A673 (cell line): Measurements from ENCODE around the gene TMEM88. TPM values are rescaled to one million over a fixed set of nuclear protein-coding genes. Genes with fewer than 3 reads are reported as not detected.

Experiments used
- BruUV-seq: library from RNA; stranded (reverse); fragments of 400-500 nt; replicated peaks from 2 replicates; lab custom pipeline; 2021; lab: Mats Ljungman, UMichigan
- CTCF ChIA-PET: fragments of 300-600 bp; sonication (Branson Sonifier 250); formaldehyde crosslinking; loops from one replicate; lab custom pipeline; 2022; ENCODE audit warnings: antibody characterized with exemption; lab: Charles Lee
- POLR2A ChIA-PET: fragments of 300-600 bp; sonication (Branson Sonifier 250); formaldehyde crosslinking; loops from one replicate; lab custom pipeline; 2022; ENCODE audit warnings: antibody characterized with exemption; ENCODE audit not compliant: low non-redundant PET; lab: Charles Lee
- DNase-seq: peaks from one replicate; pipeline ENCODE4 v3.0.0-alpha.2; 2015; ENCODE audit warnings: low spot score
- H3K27ac ChIP-seq: fragments of 200-600 bp; sonication (generic); 2 replicates; pipeline ENCODE4 v1.5.1; 2016; ENCODE audit warnings: mixed run types, low read depth, mild to moderate bottlenecking, mixed read lengths, antibody characterized with exemption, low read length; ENCODE audit not compliant: poor library complexity, severe bottlenecking
- H3K27me3 ChIP-seq: fragments of 200-600 bp; sonication (generic); replicated peaks from 2 replicates; pipeline ENCODE4 v1.6.1; 2017; ENCODE audit warnings: mixed run types, low read depth, mild to moderate bottlenecking, mixed read lengths, antibody characterized with exemption, low read length; ENCODE audit not compliant: insufficient read depth, poor library complexity
- H3K36me3 ChIP-seq: fragments of 200-600 bp; sonication (generic); 2 replicates; pipeline ENCODE4 v1.6.1; 2016; ENCODE audit warnings: mixed run types, mild to moderate bottlenecking, mixed read lengths, antibody characterized with exemption, low read length; ENCODE audit not compliant: insufficient read depth, poor library complexity, severe bottlenecking
- H3K4me1 ChIP-seq: fragments of 200-600 bp; sonication (generic); 2 replicates; pipeline ENCODE4 v1.6.1; 2017; ENCODE audit warnings: mixed run types, mild to moderate bottlenecking, mixed read lengths, antibody characterized with exemption, low read length; ENCODE audit not compliant: insufficient read depth, poor library complexity, severe bottlenecking
- H3K4me3 ChIP-seq: fragments of 200-600 bp; sonication (generic); 2 replicates; pipeline ENCODE4 v1.5.1; 2016; ENCODE audit warnings: low read depth, mixed run types, mild to moderate bottlenecking, mixed read lengths, low read length; ENCODE audit not compliant: poor library complexity, severe bottlenecking
- H3K9me3 ChIP-seq: fragments of 200-600 bp; sonication (generic); 2 replicates; pipeline ENCODE4 v1.6.1; 2016; ENCODE audit warnings: mixed run types, low read depth, mild to moderate bottlenecking, mixed read lengths, antibody characterized with exemption, low read length; ENCODE audit not compliant: poor library complexity, severe bottlenecking
- CTCF ChIP-seq: fragments of 300-800, 200-600 bp; sonication (generic); conservative IDR thresholded peaks from 2 replicates; pipeline ENCODE4 v1.5.1; 2017; ENCODE audit warnings: low read depth, mild to moderate bottlenecking, antibody characterized with exemption, low read length, moderate library complexity, mixed read lengths
- EZH2 ChIP-seq: fragments of 200-600 bp; sonication (generic); IDR thresholded peaks from 2 replicates; pipeline ENCODE4 v1.6.1; 2017; ENCODE audit warnings: borderline replicate concordance, low read depth, mild to moderate bottlenecking, mixed read lengths, antibody characterized with exemption, low read length; ENCODE audit not compliant: poor library complexity, severe bottlenecking
- intact Hi-C: fragments of 100-400 bp; cut with micrococcal nuclease; formaldehyde crosslinking; loops from one replicate; pipeline ENCODE4 v1.10.0; 2022; ENCODE audit not compliant: unreplicated experiment
- total RNA-seq: library from RNA; stranded (reverse); gene quantifications from 2 replicates; pipeline ENCODE4 v1.2.3, GENCODE V29; 2021

Gene TMEM88
- total RNA-seq, 1 experiment from 2014 or later, result 1.7 TPM

DNA sequence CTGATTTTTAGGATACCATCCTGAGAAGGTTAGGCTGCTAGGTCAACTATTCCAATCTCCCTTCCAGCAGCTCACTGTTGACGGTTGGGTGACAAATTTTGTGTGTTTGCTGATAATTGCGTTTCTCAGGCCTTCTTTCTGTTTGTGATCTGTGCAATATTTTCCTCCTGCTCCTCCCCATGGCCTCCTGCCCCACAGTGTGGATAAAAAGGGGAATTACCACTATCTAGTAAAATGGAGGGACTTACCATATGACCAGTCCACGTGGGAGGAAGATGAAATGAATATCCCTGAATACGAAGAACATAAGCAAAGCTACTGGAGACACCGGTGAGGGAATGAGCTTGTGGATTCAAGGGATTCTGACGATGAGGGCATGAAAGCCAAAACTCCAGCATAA, 42.9 kb downstream of the TMEM88 start:
- CTCF ChIA-PET, result interaction anchor here (0.5 to 0.6 kb wide), 2 partner anchors 32 to 83 kb away, joined by 3 to 4 read pairs; no protein-coding TSS in a partner anchor
- peak; percentile 60 for DNase-seq
- TF ChIP-seq EZH2 (no peak), CTCF (peak; percentile 55)

DNA sequence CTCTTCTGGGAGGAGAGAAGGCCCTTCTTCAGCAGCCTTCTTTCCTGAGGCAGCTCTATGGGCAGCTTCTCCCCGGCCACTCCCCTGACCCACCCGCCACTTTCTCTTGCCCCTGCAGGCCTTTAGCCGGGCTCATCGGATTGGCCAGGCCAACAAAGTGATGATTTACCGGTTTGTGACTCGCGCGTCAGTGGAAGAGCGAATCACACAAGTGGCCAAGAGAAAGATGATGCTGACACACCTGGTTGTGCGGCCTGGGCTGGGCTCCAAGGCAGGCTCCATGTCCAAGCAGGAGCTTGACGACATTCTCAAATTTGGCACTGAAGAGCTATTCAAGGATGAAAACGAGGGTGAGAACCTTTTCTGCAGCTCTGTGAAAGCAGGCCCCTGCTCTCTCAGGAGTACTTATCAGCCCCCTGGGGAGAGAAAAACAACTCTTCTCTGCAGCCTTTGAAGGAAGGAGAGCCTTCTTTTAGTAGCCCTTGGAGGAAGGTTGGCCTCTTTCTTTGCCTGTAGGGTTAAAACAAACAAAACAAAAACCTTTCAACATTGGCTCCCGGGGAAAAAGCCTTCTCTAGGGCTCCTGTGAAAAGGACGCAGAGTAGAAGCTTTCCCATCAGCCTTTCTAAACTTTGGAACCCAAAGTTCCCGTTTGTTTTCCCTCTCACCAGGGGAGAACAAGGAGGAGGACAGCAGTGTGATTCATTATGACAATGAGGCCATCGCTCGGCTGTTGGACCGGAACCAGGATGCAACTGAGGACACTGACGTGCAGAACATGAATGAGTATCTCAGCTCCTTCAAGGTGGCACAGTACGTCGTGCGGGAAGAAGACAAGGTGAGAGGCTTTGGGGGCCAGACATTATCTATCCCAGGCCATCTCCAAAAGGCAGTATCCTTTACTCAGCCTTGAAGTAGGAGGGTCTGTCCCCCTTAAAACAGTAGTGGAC, 48.6 kb downstream of the TMEM88 start:
- no peaks in the 10 kb centered on the region for H3K4me1 ChIP-seq

More for the DNA sequence above, 42.9 kb downstream of the TMEM88 start:
- H3K4me3 ChIP-seq, result no peak overlapping the region
- H3K27ac ChIP-seq, result no peak overlapping the region
- no peaks in the 10 kb centered on the region for H3K4me1 ChIP-seq
- POLR2A ChIA-PET, result no interaction called here
- H3K27me3 ChIP-seq, result no peaks in the 10 kb centered on the region
- H3K36me3 ChIP-seq, result peaks cover 94% of the 10 kb centered on the region
- intact Hi-C loops, result loop anchor here (5.0 kb wide), 1 partner anchor 35 kb away; no protein-coding TSS in a partner anchor
- no peaks in the 10 kb centered on the region for H3K9me3 ChIP-seq
- no TSS peak for BruUV-seq

More for the DNA sequence above, 48.6 kb downstream of the TMEM88 start:
- TF ChIP-seq CTCF, result no peak
- no peak for TF ChIP-seq EZH2
- H3K27ac ChIP-seq, result no peak overlapping the region
- BruUV-seq, result TSS peak; percentile 29
- peaks cover 99% of the 10 kb centered on the region for H3K36me3 ChIP-seq
- no peaks in the 10 kb centered on the region for H3K27me3 ChIP-seq
- ChIA-PET CTCF (interaction anchor here (0.6 kb wide), 1 partner anchor 80 kb away, joined by 3 read pairs; no protein-coding TSS in a partner anchor), POLR2A (no interaction called here)
- H3K9me3 ChIP-seq, result no peaks in the 10 kb centered on the region
- intact Hi-C loops, result no loop called here
- H3K4me3 ChIP-seq, result no peak overlapping the region
- no peak for DNase-seq

Other genes starting within 250 kb of the TMEM88 start
- 101 TPM in 2 replicates for gene FXR2, start 240.2 kb upstream of the TMEM88 start, total RNA-seq
- 61.7 and 79.3 TPM in 2 replicates for gene SAT2, start 227.2 kb upstream of the TMEM88 start, total RNA-seq
- gene SHBG, start 224.9 kb upstream of the TMEM88 start, total RNA-seq, result 0.33 TPM in 1 of 2 replicates, not detected in the other
- 3.5 and 5.9 TPM in 2 replicates for gene ATP1B2, start 204.1 kb upstream of the TMEM88 start, total RNA-seq
- gene TP53, start 167.6 kb upstream of the TMEM88 start, total RNA-seq, result 32.2 and 34.8 TPM in 2 replicates
- gene WRAP53, start 166.6 kb upstream of the TMEM88 start, total RNA-seq, result 42.2 and 51.8 TPM in 2 replicates
- gene EFNB3, start 149.9 kb upstream of the TMEM88 start, total RNA-seq, result 10.0 and 15.8 TPM in 2 replicates
- 0.15 and 0.24 TPM in 2 replicates for gene DNAH2, start 137.3 kb upstream of the TMEM88 start, total RNA-seq
- gene KDM6B, start 20.8 kb upstream of the TMEM88 start, total RNA-seq, result 46.8 and 51.1 TPM in 2 replicates
- 64.3 and 67.7 TPM in 2 replicates for gene NAA38, start 2.5 kb downstream of the TMEM88 start, total RNA-seq
- 16.9 and 18.7 TPM in 2 replicates for gene CYB5D1, start 2.9 kb downstream of the TMEM88 start, total RNA-seq
- gene CHD3, start 33.7 kb downstream of the TMEM88 start, total RNA-seq, result 249 and 264 TPM in 2 replicates
- 0.83 and 1.1 TPM in 2 replicates for gene RNF227, start 61.2 kb downstream of the TMEM88 start, total RNA-seq
- gene KCNAB3, start 74.8 kb downstream of the TMEM88 start, total RNA-seq, result 24.8 and 32.4 TPM in 2 replicates
- gene TRAPPC1, start 76.9 kb downstream of the TMEM88 start, total RNA-seq, result 111 and 140 TPM in 2 replicates
- gene CNTROB, start 77.1 kb downstream of the TMEM88 start, total RNA-seq, result 72.3 and 79.9 TPM in 2 replicates
- gene GUCY2D, start 147.5 kb downstream of the TMEM88 start, total RNA-seq, result not detected in 2 replicates
- 0.17 and 0.30 TPM in 2 replicates for gene ALOX15B, start 184.0 kb downstream of the TMEM88 start, total RNA-seq
- gene ALOX12B, start 232.7 kb downstream of the TMEM88 start, total RNA-seq, result 0.39 TPM in 1 of 2 replicates, not detected in the other